Measurements from ENCODE around the gene CUBN.

DNA sequence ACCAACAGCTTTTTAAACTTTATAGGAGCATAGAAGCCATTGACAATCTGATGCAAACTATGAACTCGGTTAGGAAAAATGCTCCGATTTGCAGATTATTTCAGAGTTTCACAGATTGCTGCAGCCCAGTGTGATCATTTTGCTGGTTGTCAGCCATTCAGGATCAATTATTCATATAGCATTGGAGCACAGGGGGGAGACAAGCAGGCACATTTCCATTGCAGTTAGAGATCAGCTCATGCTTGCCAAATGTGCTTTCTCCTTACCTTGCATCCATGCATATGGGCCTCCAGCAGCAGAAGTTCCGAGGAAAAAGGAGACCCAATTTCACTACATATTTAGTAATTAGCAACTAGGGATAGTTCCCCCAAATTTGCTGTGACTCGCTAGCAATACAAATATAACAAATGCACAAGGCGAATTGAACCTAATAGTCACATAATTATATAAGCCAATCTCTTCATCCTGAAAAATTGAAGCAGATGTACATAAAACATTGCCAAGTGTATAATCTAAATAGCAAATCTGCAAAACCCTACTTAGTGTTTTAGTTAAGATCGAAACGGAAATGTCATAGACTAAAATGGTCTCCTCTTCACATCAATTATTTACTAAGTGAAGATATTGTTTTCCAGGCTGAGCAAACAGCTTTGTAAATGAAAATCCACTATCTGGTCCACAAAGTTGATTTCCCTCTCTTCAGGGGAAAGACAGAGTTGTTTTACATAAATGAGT is 262.9 kb downstream of the CUBN start:
- TF ChIP-seq MYC (IDR thresholded peaks at IDR 0.05; ENCODE audit: low read depth, low read length) (no peak), POLR2A (IDR thresholded peaks at IDR 0.05; ENCODE audit: extremely low read depth, insufficient read length) (no peak)
- TF ChIP-seq, protein P1, sequence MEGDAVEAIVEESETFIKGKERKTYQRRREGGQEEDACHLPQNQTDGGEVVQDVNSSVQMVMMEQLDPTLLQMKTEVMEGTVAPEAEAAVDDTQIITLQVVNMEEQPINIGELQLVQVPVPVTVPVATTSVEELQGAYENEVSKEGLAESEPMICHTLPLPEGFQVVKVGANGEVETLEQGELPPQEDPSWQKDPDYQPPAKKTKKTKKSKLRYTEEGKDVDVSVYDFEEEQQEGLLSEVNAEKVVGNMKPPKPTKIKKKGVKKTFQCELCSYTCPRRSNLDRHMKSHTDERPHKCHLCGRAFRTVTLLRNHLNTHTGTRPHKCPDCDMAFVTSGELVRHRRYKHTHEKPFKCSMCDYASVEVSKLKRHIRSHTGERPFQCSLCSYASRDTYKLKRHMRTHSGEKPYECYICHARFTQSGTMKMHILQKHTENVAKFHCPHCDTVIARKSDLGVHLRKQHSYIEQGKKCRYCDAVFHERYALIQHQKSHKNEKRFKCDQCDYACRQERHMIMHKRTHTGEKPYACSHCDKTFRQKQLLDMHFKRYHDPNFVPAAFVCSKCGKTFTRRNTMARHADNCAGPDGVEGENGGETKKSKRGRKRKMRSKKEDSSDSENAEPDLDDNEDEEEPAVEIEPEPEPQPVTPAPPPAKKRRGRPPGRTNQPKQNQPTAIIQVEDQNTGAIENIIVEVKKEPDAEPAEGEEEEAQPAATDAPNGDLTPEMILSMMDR (IDR thresholded peaks at IDR 0.05; ENCODE audit: low read depth, low read length) = no peak
